Endothelial cell of hepatic sinusoid (primary cell): ENCODE measurements around the gene OR52K1.

Experiments used
- in situ Hi-C: cut with HindIII; loops from 2 replicates; pipeline ENCODE4 v1.10.0; 2017; ENCODE audit warnings: low sequenced_read_pairs

OR52K1 gene

DNA sequence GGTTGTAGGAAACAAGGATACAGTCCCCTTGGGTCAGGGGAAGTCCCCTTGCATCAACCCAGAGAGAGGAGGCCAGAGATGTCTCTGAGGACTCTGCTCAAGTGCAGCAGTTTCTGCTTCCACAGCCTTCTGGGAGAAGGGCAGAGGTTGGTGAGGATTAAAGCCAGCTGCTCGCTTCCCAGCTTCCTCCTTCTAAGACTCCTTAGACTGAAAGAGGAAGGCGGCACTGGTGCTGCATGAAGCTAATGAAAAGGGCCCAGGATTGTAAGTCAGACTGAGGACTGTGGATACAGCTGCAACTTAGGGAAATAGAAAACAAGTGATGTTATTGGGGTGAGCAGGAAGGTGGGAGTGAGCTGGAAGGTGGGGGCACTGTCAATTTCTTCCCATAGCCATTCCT lies at the start of gene OR52K1:
OR52K1 (plus strand) TSS at position 202 of the 400 bp plus-strand sequence. CDS start 6,255 bp downstream, outside the sequence.
- in situ Hi-C loops, result no loop called here

DNA sequence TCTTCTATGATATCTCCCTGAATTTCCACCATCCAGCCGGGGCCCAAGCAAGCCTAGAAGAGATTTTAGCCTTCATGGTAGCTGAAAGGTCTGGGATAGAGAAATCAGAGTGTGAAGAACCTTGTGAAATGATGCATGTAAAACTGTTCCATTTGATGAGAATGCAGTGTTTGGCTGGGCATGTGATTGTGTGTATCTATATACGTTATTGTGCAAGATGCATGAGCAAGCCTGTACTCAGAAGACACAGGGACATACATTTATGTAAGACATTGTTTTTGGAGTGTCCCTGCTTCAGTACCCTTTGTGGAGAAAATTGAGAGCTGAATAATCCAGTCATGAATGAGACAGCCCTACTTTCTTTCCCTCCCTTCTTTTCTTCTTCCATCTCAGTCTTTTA lies 48.6 kb upstream of the OR52K1 start:
- in situ Hi-C loops, result no loop called here

DNA sequence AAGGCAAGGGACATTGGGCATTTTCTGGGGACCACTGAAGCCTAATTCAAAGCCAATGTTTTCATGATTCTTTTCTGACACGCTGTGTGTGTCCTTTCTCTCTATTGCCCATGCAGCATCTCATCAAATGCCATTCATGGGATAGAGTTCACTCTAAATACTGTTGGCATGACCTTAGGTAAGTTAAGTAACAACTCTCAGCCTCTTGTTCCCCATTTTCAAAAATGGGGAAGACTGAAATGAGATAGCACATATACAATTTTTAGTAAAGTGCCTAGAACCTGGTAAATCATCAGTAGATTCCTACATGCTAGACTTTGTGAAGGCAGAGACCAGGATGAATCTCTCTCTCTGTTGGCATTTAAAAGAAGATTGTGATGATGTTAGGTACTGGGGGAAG lies 46.0 kb upstream of the OR52K1 start:
- in situ Hi-C loops, result no loop called here

DNA sequence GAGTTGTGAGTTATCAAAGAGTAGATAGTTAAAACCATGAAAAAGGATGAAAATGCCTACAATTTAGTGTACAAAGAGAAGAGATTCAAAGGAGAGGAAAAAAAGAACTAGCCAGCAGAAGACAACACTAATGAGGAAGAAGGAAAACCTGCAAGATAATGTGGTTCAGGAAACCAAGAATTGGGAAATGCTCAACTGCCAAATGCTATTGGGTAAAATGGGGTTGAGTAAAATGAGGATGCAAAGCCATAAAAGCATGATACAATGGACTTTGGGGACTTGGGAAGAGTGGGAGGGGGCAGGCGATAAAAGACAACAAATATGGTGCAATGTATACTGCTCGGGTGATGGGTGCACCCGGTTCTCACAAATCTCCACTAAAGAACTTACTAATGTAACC lies 40.9 kb upstream of the OR52K1 start:
- in situ Hi-C loops, result no loop called here

DNA sequence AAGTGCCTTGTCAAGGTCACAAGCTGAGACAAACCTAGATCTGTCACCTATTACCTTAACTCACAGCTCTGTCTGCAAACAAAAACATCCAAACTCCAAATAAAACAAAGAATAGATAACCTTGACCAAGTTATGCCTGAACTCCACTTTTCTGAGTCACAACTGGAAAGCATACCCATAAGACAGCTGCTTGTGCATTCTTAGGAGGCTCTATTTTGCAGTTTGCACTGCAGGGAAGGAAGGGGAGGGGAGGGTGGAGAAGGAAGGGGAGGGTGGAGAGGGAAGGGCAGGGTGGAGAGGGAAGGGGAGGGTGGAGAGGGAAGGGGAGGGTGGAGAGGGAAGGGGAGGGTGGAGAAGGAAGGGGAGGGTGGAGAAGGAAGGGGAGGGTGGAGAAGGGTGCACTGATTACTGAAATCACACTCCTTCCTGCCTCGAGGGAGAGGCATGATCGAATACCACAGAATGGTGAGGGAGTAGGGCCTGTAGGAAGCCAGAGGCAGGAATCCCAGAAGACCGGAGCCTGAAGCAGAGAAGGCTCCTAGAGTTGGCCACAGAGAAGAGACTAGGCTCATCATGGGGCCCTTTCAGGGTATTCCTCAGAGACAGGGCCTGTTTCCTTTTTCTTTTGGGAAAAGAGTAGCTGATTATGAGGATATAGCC lies 39.1 kb upstream of the OR52K1 start:
- in situ Hi-C loops, result no loop called here

DNA sequence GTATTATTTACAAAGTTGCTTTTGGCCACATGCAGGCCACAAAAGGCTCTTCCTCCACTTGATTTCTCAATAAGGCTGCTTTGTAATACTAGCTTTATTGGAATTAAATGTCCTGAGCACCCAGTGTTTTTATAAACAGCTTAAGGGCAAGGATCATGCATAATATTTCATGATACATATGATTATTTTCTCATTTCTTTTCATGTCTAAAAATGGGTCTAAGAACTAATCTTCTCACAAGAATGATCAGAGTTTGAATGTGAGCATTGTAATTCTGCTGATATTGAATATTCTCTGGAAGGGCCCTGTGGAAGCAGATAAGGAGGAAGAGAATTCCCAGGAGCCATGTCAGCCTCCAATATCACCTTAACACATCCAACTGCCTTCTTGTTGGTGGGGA lies 33.5 kb upstream of the OR52K1 start, which contains the start of gene OR52K2:
OR52K2 (plus strand) TSS at position 301 of the 400 bp plus-strand sequence; CDS start at position 346, 45 bp downstream.
- in situ Hi-C loops, result no loop called here

DNA sequence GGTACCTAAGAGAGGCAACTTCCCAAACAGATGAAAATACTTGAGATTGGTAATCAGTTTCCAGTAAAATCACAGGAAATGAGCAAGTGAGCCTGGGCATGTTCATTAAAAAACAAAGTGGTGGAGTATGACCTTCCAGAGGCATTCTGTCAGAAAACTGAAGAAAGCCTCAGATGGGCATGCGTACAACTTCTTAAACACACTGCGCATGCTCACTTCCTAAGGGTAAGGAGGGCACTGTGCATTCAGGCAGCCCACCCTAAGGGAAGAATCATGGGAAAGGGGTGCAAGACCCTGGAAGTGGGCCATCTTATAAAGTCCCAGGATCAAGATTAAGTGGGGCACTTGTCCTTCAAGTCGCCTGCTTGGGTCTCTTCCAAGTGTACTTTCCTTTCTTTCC lies 29.3 kb upstream of the OR52K1 start:
- in situ Hi-C loops, result no loop called here

DNA sequence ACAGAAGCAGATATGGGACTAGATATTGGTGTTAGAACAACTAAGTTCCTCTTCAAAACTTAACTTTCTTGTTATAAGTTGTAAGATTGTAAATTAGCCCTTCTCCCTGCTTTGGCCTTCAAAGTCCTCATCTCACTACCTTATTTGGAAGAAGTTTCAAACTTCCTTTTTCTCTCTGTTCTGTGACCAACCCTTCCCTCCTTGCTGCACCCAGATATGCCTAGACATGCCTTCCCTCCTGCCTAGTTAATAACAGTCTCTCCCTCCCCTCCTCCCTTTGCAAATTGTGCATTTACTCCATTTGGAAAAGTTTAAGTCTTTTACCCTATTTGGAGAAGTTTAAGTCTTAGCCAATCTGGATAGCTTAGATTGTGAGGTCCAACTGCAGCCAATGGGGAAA lies 28.4 kb upstream of the OR52K1 start:
- in situ Hi-C loops, result no loop called here

DNA sequence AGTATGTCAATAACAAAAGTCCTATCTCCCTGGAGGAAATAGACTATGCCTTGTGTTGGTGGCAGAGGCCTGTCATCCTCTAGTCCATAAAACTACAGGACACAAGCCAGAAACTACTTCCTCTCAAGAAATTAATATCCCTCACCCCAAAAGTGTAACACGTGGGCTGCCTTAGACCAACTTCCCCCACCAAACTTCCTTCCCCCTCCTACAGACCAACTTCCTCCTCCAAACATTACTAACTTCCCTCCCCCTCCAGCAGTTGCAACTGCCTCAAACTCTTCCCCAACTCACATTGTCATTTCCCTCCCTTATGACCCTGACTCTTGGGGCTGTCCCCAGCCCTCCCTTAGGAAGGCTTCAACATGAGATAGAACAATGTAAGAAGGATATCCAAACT lies 27.0 kb upstream of the OR52K1 start:
- in situ Hi-C loops, result no loop called here

DNA sequence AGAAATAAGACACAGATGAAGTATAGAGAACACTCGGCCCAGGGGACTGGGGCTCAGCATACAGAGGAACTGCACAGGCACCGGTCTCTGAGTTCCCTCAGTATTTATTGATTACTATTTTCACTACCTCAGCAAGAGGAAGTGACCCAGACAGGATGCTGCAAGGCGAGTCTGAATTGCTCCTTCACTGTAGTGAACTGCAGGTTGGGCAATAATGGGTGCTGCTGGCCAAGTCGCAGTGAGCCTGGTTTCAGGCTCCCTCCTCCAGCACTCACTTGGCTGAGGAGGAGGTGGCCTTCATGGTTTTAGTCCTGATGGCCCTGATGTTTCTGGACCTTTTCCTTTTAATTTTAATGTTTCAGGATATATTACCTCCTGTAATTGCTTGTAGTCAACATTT lies 22.9 kb upstream of the OR52K1 start:
- in situ Hi-C loops, result no loop called here

DNA sequence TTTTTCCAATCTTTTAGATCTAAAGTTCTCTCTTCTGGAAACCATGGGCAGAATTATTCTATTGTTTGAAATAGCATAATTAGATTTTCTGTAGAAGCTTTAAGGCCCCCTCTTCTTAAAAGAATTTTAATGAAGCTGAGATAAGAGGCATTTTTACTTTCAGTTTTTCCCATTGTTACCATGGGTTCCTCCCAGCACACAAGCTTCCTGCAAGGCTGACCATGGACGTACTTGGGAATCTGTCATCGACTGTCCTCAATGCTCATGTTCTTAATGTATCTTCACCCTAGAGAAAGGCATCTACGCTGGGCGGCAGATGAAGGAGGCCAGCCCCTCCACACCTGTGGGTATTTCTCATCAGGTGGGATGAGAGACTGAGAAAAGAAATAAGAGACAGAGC lies 22.3 kb upstream of the OR52K1 start:
- in situ Hi-C loops, result loop anchor here (5.0 kb wide), 1 partner anchor 38 kb away; no protein-coding TSS in a partner anchor

DNA sequence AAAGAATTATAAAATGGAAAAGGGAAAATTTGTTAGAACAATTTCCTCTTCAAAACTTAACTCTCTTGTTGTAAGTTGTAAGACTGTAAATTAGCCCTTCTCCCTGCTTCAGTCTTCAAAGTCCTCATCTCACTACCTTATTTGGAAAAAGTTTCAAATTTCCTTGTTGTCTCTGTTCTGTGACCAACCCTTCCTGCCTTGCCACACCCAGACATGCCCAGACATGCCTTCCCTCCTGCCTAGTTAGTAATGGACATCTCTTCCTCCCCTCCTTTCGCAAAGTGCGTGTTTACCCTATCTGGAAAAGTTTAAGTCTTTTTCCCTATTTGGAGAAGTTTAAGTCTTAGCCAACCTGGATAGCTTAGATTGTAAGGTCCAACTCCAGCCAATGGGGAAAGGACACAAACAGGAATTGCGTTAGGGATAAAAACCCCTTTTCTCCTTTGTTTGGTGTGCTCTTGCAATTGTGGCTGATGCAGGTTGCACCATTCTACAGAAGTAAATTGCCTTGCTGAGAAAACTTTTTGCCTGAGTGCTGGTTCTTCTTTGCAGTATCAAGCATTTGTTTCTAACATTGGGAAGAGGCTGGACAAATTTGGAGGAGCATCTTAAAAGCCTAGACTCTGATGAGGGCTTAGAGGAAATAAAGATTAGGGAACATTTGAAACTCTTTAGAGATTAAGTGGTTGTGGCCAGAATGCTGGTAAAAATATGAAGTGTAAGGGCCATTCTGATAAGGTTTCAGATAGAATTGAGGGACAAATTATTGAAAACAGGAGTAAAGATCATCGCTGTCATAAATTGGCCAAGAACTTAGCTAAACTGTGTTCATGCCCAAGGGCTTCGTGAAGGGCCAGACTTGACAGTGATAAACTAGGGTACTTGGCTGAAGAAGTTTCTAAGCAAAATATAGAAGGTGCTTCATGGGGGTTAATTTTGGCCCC lies 18.0 kb upstream of the OR52K1 start:
- in situ Hi-C loops, result loop anchor here (5.0 kb wide), 1 partner anchor 42 kb away; no protein-coding TSS in a partner anchor

DNA sequence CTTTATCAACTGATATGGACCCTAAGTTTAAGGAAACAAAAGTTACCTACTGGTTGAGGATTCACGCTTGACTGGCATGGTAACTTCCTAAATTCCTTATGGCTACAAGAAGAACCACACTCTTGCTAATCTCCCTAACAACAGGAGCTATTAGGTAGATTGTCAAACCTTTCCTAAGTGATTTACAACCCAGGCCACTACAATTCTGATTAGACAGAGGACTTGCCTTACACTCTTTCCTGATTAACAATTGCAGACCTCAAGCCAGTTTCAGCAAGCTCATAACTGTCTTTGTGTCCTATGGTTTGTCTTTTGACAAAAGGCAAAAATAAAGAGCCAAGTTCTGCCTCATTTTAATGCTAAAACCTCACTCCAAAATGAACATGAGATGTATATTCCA lies 17.0 kb upstream of the OR52K1 start:
- in situ Hi-C loops, result no loop called here

DNA sequence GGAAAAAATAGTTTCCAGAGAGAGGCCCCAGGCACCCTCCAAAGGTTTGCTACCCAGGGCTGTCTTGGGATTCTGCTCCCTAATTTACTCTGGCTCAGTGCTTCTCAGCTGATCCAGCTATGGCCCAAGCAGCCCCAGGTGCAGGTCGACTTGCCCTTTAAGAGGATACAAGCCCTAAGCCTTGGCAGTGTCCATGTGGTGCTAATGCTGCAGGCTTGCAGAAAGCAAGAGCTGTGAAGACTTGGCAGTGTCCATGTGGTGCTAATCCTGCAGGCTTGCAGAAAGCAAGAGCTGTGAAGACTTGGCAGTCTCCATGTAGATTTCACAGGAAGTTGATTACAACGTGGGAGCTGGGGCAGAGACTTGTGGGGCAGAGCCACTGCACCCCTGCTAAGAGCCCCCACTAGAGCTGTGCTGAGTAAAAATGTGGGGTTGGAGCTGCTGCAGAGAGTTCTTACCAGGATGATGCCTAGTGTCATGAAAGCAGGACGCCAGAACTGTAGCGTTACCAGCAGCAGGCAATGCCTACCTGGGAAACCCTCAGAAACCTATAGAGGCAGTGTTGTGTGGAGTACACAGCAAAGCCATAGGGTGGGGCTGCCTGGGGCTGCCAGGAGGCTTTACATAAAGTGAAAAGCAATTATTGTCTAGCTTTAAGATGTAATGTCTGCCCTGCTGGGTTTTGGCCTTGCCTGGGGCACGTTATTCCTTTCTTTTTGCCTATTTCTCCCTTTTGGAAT lies 16.1 kb upstream of the OR52K1 start:
- in situ Hi-C loops, result no loop called here

DNA sequence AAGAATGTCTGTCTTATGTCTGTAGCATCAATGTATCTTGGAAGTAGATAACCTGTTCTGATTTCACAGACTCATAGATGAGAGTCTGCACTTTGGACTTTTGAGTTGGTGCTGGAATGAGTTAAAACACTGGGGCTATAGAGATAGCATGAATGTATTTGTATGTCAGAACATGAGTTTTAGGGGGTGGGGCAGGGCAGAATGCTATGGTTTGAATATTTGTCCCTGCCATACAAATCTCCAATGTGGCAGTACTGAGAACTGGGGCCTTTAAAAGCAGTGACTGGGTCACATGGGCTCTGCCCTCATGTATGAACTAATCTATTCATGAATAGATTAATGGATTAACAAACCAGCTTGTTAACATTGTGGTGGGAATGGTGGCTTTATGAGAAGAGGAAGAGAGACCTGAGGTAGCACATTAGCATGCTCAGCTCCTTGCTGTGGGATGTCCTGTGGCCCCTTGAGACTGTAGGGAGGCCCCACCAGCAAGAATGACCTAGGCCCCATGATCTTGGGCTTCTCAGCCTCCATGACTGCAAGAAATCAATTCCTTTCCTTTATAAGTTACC lies 15.5 kb upstream of the OR52K1 start:
- in situ Hi-C loops, result no loop called here

DNA sequence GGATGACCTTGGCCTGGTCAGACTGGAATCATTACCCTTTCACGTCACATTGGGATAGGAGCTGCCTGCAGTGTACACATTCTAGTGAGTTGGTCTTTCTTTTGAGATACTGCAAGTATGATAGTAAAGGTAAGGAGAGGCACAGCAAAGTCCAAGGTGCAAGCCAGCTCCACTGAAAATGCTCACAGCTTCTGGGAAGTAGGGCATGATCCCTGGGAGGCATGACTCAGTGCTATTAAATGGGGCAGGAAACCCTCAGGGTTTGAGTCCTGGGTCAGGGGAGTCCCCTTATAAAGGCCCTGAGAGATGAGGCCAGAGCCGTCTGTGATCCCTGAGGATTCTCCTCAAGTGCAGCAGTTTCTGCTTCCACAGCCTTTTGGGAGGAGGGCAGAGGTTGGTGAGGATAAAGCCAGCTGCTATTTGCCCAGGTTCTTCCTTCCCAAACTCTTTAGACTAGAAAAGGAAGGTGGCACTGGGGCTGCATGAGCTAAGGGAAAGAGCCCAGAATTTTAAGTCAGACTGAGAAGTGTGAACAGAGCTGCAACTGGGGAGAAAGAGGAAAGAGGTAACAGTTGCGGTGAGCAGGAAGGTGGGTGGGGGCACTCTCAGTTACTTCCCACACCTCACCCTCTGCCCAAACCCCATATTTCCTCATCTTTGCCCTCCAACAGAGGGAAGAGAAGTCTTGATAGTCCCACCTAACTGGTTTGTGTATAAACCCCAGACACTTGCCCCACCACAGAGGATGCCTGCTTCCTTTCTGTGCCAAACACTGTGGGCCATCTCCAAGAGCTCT lies 14.4 kb upstream of the OR52K1 start:
- in situ Hi-C loops, result no loop called here

DNA sequence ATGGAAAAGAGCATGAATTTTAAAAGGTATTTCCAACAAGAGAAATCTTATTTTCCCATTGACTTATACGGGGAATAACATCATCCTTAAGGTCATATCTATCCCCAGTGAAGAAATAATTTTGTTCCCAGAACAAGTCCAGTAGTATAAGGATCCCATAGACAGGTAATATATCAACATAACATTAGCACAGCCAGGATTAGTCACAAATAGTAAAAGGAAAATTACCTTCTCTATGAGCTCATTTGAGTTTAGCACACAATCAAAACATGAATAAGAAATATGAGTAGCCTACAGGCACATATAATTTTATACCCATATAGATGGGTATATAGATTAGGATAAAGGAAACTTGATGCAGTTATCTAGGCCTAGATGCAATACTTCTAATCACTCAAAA lies 2.8 kb upstream of the OR52K1 start:
- in situ Hi-C loops, result no loop called here

DNA sequence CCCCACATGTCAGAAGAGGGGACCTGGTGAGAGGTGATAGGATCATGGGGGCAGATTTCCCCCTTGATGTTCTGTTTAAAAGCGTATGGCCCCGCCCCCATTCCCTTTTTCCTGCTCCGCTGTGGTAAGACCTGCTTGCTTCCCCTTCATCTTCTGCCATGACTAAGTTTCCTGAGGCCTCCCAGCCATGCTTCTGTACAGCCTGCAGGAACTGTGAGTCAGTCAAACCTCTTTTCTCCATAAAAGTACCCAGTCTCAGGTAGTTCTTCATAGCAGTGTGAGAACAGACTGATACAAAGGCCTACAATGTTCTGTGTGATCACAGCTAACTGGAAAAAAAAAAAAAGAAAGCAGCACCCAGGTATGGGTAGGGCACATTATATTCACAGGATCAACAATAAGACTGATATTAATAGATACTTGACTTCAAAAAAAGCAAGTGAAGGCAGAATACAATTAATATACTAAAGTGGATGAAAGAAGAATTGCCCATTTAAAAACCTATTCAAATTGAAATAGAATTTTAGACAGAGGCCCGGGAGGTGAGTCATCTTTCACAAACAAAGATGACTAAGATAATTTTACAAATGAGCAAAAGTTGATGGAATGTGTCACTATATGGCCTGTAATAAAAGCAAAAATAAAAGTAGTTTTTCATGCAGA lies 1.7 kb upstream of the OR52K1 start:
- in situ Hi-C loops, result no loop called here

DNA sequence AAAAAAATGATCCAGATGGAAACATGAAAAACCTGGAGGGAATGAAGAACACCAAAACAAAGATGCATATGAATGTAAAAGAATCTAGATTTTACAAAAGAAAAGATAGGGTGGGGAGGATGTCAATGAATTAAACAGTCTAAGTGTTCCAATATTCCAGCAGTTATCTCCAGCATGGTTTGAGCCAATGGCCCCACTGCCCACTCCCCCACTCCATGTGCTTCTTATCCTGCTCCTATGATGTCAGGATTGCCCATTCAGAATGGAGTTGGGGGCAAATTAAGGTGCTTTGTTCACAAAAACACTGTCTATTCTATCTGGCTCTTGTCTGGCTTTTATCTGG lies 1.2 kb upstream of the OR52K1 start:
- in situ Hi-C loops, result no loop called here

DNA sequence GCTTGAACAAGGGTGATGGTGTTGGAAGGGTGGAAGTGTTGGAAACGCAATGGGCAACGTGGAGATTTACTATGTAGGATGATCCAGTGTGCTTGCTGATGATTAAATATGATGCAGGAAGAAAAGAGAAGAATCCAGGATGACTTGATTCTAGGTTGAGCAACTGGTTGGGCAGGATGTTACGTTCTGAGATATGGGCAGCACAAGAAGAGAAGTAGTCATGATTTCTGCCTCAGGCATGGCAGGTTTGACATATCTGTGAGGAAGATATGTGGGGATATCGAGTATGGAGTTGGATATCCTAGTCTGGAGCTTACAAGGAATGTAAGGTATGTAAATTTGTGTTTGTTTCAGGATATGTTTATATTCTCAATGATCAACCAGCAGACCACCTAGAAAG lies 1.9 kb downstream of the OR52K1 start:
- in situ Hi-C loops, result no loop called here
